Ectodermal cell (in vitro differentiated cells): ENCODE data around the gene ACVR2B.
"Not testable (repeated sequence)": the region's sequence is repeated elsewhere in the genome, so short reads cannot be mapped to it uniquely, and the experiment has no call there.

Experiments used
- H3K27ac ChIP-seq: 2 replicates; pipeline ENCODE4 v1.7.0; 2013; ENCODE audit warnings: mild to moderate bottlenecking, low read depth, low read length; ENCODE audit not compliant: insufficient read depth, poor library complexity, severe bottlenecking
- H3K27me3 ChIP-seq: 2 replicates; pipeline ENCODE4 v1.7.0; 2013; ENCODE audit warnings: mild to moderate bottlenecking, low read length; ENCODE audit not compliant: insufficient read depth, control insufficient read depth, poor library complexity, severe bottlenecking
- H3K36me3 ChIP-seq: one replicate; pipeline ENCODE4 v1.7.0; 2013; ENCODE audit warnings: low read length; ENCODE audit not compliant: control insufficient read depth, insufficient read depth
- H3K4me1 ChIP-seq: one replicate; pipeline ENCODE4 v1.7.0; 2013; ENCODE audit warnings: low read length; ENCODE audit not compliant: control insufficient read depth, insufficient read depth
- H3K4me3 ChIP-seq: 2 replicates; pipeline ENCODE4 v1.7.0; 2013; ENCODE audit warnings: low read depth, low read length, control low read depth; ENCODE audit not compliant: insufficient read depth
- H3K9me3 ChIP-seq: 2 replicates; pipeline ENCODE4 v1.7.0; 2013; ENCODE audit warnings: mild to moderate bottlenecking, low read length, moderate library complexity; ENCODE audit not compliant: control insufficient read depth
- WGBS, 2 experiments: methylation state at CpG; one replicate each; pipeline ENCODE4 v1.1.7; 2013; ENCODE audit warnings: missing lambda C conversion rate in 2 of 2; 5-methylcytosine and 5-hydroxymethylcytosine counted together

Gene ACVR2B

DNA sequence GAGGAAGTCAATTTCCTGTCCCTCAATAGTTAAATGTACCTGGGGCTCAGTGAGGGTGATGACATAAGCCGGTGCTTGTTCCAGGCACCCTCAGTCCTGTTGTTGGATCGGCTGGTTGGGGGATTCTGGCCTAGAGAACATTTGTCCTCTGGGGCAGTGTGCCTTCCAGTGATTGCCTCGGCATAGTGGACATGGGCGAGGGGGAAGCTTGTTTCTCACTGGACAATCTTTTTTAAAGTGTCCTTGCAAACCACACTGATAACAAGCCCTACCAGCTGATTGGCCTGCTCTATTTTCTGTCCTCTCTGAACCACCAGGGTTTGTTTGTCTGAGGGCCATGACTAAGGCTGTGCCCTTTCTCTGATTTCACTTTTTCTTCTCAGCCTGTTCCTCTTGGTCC is 10.5 kb upstream of the ACVR2B start:
- not testable (repeated sequence) for H3K27me3 ChIP-seq

DNA sequence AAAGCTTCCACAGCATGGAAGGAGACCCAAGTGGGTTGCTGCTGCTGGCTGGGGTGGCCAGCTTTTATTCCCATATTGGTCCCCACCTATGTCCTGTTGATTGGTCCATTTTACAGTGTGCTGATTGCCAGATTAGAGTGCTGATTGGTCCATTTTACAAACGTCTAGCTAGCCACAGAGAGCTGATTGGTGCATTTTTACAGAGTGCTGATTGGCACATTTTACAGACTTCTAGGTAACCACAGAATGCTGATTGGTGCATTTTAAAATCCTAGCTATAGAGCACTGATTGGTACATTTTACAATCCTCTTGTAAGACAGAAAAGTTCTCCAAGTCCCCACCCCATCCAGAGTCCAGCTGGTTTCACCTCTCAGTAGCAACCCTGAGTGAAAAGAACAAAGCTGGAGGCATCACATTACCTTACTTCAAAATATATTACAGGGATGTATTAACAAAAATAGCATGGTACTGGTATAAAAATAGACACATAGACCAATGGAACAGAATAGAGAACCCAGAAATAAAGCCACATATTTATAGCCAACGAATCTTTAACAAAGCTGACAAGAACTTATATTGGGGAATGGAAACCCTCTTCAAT is 7.5 kb upstream of the ACVR2B start:
- no peaks in the 10 kb centered on the region for H3K36me3 ChIP-seq
- no peak overlapping the region for H3K27ac ChIP-seq
- H3K27me3 ChIP-seq: no peaks in the 10 kb centered on the region
- no peaks in the 10 kb centered on the region for H3K9me3 ChIP-seq
- 88 to 89% methylated on average over 1 to 2 of the region's 2 CpGs for WGBS, 2 experiments
- H3K4me1 ChIP-seq: no peaks in the 10 kb centered on the region
- no peak overlapping the region for H3K4me3 ChIP-seq

More for the DNA sequence above, 10.5 kb upstream of the ACVR2B start:
- not testable (repeated sequence) for H3K4me3 ChIP-seq, H3K4me1 ChIP-seq, H3K36me3 ChIP-seq, H3K27ac ChIP-seq, H3K9me3 ChIP-seq
- 77 to 86% methylated on average over 4 of the region's 4 CpGs for WGBS, 2 experiments

DNA sequence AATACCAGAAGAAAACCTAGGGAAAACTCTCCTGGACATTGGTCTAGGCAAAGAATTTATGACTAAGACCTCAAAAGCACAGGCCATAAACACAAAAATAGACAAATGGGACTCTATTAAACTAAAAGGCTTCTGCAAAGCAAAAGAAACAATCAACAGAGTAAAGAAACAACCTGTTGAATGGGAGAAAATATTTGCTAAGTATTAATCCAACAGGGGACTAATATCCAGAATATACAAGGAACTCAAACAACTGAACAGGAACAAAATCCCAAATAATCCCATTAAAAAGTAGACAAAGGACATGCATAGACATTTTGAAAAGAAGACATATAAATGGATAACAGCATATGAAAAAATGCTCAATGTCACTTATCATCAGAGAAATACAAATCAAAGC is 6.9 kb upstream of the ACVR2B start:
- H3K27me3 ChIP-seq: no peaks in the 10 kb centered on the region
- no peaks in the 10 kb centered on the region for H3K36me3 ChIP-seq
- no peak overlapping the region for H3K27ac ChIP-seq
- H3K9me3 ChIP-seq: no peaks in the 10 kb centered on the region
- H3K4me1 ChIP-seq: no peaks in the 10 kb centered on the region
- H3K4me3 ChIP-seq: no peak overlapping the region

DNA sequence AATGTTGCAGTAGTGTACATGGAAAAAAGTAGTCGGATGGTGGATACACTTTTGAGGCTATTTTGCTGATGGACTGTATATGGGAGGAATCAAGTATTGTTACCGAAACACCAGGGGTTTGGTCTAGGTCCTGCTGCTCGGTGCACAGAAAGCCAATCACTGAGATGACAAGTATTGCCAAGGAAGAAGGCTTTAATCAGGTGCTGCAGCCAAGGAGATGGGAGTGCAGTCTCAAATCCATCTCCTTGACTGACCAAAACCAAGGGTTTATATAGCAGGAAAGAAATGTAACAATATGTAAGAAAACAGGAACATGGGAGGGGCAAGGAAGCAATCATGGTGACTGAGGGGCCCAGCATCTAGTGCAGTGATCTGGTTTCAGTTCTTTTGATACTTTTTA is 2.8 kb upstream of the ACVR2B start:
- Histone ChIP-seq H3K27ac (no peak overlapping the region), H3K4me3 (no peak overlapping the region), H3K4me1 (peaks cover 2% of the 10 kb centered on the region), H3K9me3 (no peaks in the 10 kb centered on the region), H3K36me3 (no peaks in the 10 kb centered on the region), H3K27me3 (no peaks in the 10 kb centered on the region)
- 94 to 95% methylated on average over 3 of the region's 3 CpGs for WGBS, 2 experiments

DNA sequence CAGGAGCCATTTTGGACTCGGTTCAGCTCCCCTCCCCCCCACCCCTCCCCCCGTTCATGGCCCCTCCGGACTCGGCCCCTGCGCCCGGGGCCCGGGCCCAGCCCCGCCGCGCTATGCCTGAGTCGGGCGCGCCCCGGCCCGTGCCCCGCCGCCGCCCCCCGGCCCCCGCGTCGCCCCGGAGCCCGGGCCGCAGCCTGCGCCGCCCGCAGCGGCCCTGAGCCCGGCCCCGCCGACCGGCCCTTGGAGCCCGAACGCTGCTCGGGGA is 155 bp downstream of the ACVR2B start:
- 0 to 1% methylated on average over 35 of the region's 36 CpGs for WGBS, 2 experiments
- Histone ChIP-seq H3K9me3 (no peaks in the 10 kb centered on the region), H3K4me3 (peak overlapping the region; percentile 94), H3K4me1 (peaks cover 10% of the 10 kb centered on the region), H3K36me3 (no peaks in the 10 kb centered on the region), H3K27me3 (no peaks in the 10 kb centered on the region), H3K27ac (peak overlapping the region; percentile 95)

DNA sequence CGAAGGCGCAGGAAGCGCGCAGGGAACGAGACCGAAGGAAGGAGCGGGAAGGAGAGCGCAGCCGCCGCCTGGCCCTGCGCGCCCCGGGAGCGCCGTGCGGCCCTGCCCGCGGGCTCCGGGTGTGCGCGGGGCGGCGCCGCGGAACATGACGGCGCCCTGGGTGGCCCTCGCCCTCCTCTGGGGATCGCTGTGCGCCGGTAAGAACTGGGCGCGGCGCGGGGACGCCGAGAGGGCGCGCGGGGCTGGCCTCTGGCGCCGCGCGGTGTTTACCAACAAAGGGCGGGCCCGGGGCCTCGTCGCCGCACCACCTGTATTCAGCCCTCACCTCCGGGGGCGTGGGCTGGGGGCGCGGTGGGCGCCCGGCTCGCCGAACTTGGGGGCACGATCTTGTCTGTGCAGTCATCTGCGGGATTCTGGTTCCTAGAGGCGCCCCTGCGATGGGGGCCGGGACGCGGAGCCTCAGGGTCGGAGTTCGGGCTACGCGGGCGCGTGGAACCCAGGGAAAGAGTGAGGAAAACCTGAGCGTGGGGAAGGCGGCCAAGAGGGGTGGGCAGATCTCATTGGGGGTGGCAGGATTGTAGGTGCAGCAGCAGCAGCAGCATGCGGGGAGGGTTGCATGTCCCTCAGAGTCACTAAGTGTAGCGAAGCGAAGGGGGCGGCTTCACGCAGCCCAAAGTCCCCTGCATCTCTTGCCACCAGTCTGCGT is 641 bp downstream of the ACVR2B start:
- no peaks in the 10 kb centered on the region for H3K36me3 ChIP-seq
- H3K4me3 ChIP-seq: peak overlapping the region; percentile 94
- H3K27ac ChIP-seq: peak overlapping the region; percentile 95
- peaks cover 10% of the 10 kb centered on the region for H3K4me1 ChIP-seq
- WGBS, 2 experiments: 0% methylated on average over 78 of the region's 78 CpGs
- H3K9me3 ChIP-seq: no peaks in the 10 kb centered on the region
- no peaks in the 10 kb centered on the region for H3K27me3 ChIP-seq

DNA sequence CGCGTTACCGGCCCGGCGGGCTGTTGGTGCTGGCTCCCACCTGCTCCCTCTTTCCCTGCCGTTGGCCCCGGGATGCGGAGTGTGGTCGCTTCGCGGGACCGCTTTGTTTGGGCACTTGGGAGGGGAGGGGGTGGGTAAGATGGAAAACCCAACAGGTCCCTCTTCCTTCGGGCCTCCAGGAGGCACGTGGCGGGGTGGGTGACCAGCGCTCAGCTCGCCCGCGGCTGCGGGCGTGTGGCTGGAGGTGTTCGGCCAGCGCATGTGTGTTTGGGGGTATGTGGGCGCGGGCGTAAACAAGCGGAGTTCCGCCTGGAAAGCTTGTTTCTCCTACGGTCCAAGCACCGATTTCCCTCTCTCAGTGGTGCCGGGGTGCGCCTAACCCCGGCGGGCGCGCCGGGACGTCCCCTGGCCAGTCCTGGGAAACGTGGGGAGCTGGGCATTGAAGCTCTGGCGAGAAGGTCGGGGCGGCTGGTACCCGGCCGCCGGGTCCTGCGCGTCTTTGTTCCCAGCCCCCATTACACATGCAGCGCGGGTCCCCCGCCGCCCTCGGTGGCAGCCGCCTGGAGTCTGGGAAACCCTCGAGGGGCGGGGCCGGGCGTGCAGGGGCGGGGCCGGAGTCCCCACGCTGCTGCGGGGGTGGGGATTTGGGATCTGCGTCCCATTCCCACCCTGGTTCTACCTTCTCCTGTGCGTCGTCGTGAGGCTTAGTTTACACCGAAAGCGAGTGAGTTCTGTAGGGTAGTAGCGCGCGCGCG is 1.4 kb downstream of the ACVR2B start:
- H3K27me3 ChIP-seq: no peaks in the 10 kb centered on the region
- peak overlapping the region; percentile 94 for H3K4me3 ChIP-seq
- WGBS, 2 experiments: 1% methylated on average over 72 of the region's 72 CpGs
- H3K4me1 ChIP-seq: peaks cover 13% of the 10 kb centered on the region
- H3K36me3 ChIP-seq: no peaks in the 10 kb centered on the region
- no peaks in the 10 kb centered on the region for H3K9me3 ChIP-seq
- H3K27ac ChIP-seq: peak overlapping the region; percentile 95

- WGBS, 2 experiments: 6 to 8% methylated on average over 15 of the region's 15 CpGs
- peak overlapping the region; percentile 94 for H3K4me3 ChIP-seq
- peaks cover 13% of the 10 kb centered on the region for H3K4me1 ChIP-seq
- H3K36me3 ChIP-seq: no peaks in the 10 kb centered on the region
- no peaks in the 10 kb centered on the region for H3K9me3 ChIP-seq
- H3K27me3 ChIP-seq: no peaks in the 10 kb centered on the region
- H3K27ac ChIP-seq: peak overlapping the region; percentile 95
These were observed 2.1 kb downstream of the ACVR2B start for GRCh38 chr3:38455639-38456430.

DNA sequence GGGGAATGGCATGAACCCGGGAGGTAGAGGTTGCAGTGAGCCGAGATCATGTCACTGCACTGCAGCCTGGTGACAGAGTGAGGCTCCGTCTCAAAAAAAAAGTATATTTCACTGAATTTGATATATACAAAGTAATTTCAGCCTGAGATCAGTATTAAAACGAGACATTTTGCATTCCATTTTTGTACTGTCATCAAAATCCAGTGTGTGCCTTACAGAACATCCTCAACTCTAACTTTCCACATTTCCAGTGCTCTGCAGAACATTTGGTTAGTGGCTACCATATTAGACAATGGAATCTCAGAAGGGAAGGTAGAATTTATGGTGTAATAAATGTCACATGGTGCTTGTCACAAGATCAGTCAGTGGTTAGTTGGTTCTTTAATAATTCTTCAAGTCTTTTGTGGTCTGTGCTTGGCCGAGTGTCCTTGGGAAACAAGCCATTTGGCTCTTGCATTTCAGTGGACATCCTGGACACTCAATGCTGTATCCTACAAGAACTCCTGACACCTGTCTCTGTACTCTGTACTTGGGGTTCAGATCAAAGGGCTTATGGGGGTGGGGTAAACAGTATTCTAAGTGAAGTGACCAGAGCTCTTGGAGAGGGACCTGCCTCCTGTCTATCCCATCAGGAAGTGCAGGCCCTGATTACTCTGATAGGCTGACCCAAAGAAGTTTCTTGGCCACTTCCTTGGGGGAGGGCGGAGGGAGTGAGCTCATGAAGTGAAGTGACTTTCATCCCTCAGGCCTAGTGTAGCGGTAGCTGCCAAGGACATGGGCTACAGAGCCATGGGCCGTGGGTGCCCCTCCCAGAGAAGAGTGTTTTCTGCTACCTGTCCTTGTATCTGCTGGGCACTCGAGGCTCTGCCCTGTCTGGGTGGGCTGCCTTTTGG is 3.7 kb downstream of the ACVR2B start:
- 92 to 93% methylated on average over 9 of the region's 9 CpGs for WGBS, 2 experiments
- Histone ChIP-seq H3K4me3 (no peak overlapping the region), H3K27me3 (no peaks in the 10 kb centered on the region), H3K36me3 (no peaks in the 10 kb centered on the region), H3K4me1 (peaks cover 13% of the 10 kb centered on the region), H3K9me3 (no peaks in the 10 kb centered on the region), H3K27ac (no peak overlapping the region)
